Neural progenitor cell (in vitro differentiated cells): ENCODE measurements around the gene PANK4. TPM values are rescaled to one million over a fixed set of nuclear protein-coding genes. Genes with fewer than 3 reads are reported as not detected.

Experiments used
- DNase-seq: peaks from one replicate; pipeline ENCODE4 v3.0.0-alpha.2; 2016; ENCODE audit warnings: low spot score
- H2AFZ ChIP-seq: fragments of 200-600 bp; sonication (generic); replicated peaks from 2 replicates; pipeline ENCODE4 v1.6.1; 2016; ENCODE audit warnings: antibody characterized with exemption
- H3F3A ChIP-seq: fragments of 200-600 bp; sonication (generic); 2 replicates; pipeline ENCODE4 v1.6.1; 2016; ENCODE audit warnings: antibody characterized with exemption, low read depth
- H3K27ac ChIP-seq: fragments of 200-600 bp; sonication (generic); 2 replicates; pipeline ENCODE4 v1.5.1; 2016; ENCODE audit warnings: mild to moderate bottlenecking
- H3K27me3 ChIP-seq: fragments of 200-600 bp; sonication (generic); 2 replicates; pipeline ENCODE4 v1.6.1; 2016; ENCODE audit warnings: mild to moderate bottlenecking, moderate library complexity
- H3K36me3 ChIP-seq: fragments of 200-600 bp; sonication (generic); 2 replicates; pipeline ENCODE4 v1.5.1; 2016
- H3K4me1 ChIP-seq: fragments of 200-600 bp; sonication (generic); 2 replicates; pipeline ENCODE4 v1.6.1; 2016; ENCODE audit warnings: mixed run types
- H3K4me2 ChIP-seq: fragments of 200-600 bp; sonication (generic); 2 replicates; pipeline ENCODE4 v1.6.1; 2016
- H3K4me3 ChIP-seq: fragments of 200-600 bp; sonication (generic); 2 replicates; pipeline ENCODE4 v1.5.1; 2016
- H3K79me2 ChIP-seq: fragments of 200-600 bp; sonication (generic); 2 replicates; pipeline ENCODE4 v1.6.1; 2016; ENCODE audit warnings: low read depth
- H3K9ac ChIP-seq: fragments of 200-600 bp; sonication (generic); 2 replicates; pipeline ENCODE4 v1.6.1; 2016
- H3K9me3 ChIP-seq: fragments of 200-600 bp; sonication (generic); 2 replicates; pipeline ENCODE4 v1.5.1; 2016; ENCODE audit warnings: low read depth
- H4K20me1 ChIP-seq: fragments of 200-600 bp; sonication (generic); 2 replicates; pipeline ENCODE4 v1.6.1; 2016; ENCODE audit warnings: low read depth
- H3K27ac Mint-ChIP-seq: 3 replicates; pipeline ENCODE4 v1.8.0; 2021; ENCODE audit warnings: mixed read lengths
- H3K27me3 Mint-ChIP-seq: 2 replicates; pipeline ENCODE4 v1.8.0; 2022; ENCODE audit warnings: low read depth, mild to moderate bottlenecking, inconsistent platforms, moderate library complexity, mixed read lengths; ENCODE audit not compliant: insufficient read depth
- H3K36me3 Mint-ChIP-seq: 3 replicates; pipeline ENCODE4 v1.8.0; 2021; ENCODE audit warnings: mixed read lengths
- H3K4me1 Mint-ChIP-seq: 3 replicates; pipeline ENCODE4 v1.8.0; 2021; ENCODE audit warnings: mixed read lengths
- H3K4me3 Mint-ChIP-seq: 3 replicates; pipeline ENCODE4 v1.8.0; 2021; ENCODE audit warnings: mild to moderate bottlenecking, moderate library complexity, mixed read lengths
- H3K9me3 Mint-ChIP-seq: 3 replicates; pipeline ENCODE4 v1.8.0; 2020; ENCODE audit warnings: mixed read lengths
- EZH2 ChIP-seq: fragments of 200-600 bp; sonication (generic); IDR thresholded peaks from 2 replicates; pipeline ENCODE4 v1.6.1; 2017; ENCODE audit warnings: antibody characterized with exemption, mild to moderate bottlenecking, moderate library complexity
- EZH2phosphoT487 ChIP-seq: fragments of 200-600 bp; sonication (generic); IDR thresholded peaks from 2 replicates; pipeline ENCODE4 v1.6.1; 2017; ENCODE audit warnings: antibody characterized with exemption
- total RNA-seq: library from RNA; depleted of rRNA; stranded (reverse); fragments of >200 nt; gene quantifications from 2 replicates; pipeline ENCODE4 v1.2.3, GENCODE V29; 2015; ENCODE audit warnings: low replicate concordance
- TF ChIP-seq, protein P1 (sequence below): fragments of 200-600 bp; sonication (generic); IDR thresholded peaks from 2 replicates; pipeline ENCODE4 v1.5.1; 2017; ENCODE audit warnings: antibody characterized with exemption, mild to moderate bottlenecking

The PANK4 gene
- total RNA-seq, 1 donor from 2014 or later: 30.6 TPM

DNA sequence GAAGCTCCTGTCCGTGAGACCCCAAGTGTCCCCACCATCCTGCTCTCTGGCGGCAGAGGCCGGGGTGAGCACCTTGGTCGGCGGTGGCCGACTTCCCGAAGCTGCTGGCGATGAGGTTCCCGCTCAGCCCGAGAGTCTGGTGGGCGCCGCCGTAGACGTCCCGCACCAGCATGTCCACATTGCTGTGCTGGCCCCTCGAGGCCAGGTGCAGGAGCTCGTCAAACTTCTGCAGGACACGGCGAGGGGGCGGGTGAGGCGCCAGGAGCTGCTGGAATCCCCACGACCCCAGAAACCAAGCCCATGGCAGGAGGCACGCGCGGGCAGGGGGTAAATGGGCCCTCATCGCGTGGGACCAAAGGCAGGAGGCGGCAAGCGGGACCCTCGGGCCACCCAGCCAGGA, 6.7 kb downstream of the PANK4 start:
- peaks cover 74% of the 10 kb centered on the region for H4K20me1 ChIP-seq
- no peak overlapping the region for H3K27ac Mint-ChIP-seq
- no peaks in the 10 kb centered on the region for H3K9me3 Mint-ChIP-seq
- peaks cover 2% of the 10 kb centered on the region for H3K27me3 Mint-ChIP-seq
- H3K4me1 ChIP-seq: peaks cover 7% of the 10 kb centered on the region
- peaks cover 31% of the 10 kb centered on the region for H3K79me2 ChIP-seq
- H3K27ac ChIP-seq: no peak overlapping the region
- H3K4me3 Mint-ChIP-seq: no peak overlapping the region
- H3F3A ChIP-seq: no peaks in the 10 kb centered on the region
- no peak overlapping the region for H3K9ac ChIP-seq
- no peaks in the 10 kb centered on the region for H3K36me3 ChIP-seq
- TF ChIP-seq EZH2: no peak
- TF ChIP-seq, protein P1, sequence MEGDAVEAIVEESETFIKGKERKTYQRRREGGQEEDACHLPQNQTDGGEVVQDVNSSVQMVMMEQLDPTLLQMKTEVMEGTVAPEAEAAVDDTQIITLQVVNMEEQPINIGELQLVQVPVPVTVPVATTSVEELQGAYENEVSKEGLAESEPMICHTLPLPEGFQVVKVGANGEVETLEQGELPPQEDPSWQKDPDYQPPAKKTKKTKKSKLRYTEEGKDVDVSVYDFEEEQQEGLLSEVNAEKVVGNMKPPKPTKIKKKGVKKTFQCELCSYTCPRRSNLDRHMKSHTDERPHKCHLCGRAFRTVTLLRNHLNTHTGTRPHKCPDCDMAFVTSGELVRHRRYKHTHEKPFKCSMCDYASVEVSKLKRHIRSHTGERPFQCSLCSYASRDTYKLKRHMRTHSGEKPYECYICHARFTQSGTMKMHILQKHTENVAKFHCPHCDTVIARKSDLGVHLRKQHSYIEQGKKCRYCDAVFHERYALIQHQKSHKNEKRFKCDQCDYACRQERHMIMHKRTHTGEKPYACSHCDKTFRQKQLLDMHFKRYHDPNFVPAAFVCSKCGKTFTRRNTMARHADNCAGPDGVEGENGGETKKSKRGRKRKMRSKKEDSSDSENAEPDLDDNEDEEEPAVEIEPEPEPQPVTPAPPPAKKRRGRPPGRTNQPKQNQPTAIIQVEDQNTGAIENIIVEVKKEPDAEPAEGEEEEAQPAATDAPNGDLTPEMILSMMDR: no peak
- H2AFZ ChIP-seq: no peak overlapping the region
- H3K27me3 ChIP-seq: no peaks in the 10 kb centered on the region
- peaks cover 10% of the 10 kb centered on the region for H3K36me3 Mint-ChIP-seq
- no peaks in the 10 kb centered on the region for H3K9me3 ChIP-seq
- H3K4me3 ChIP-seq: no peak overlapping the region
- H3K4me1 Mint-ChIP-seq: peaks cover 12% of the 10 kb centered on the region
- no peak overlapping the region for H3K4me2 ChIP-seq
- no peak for DNase-seq

DNA sequence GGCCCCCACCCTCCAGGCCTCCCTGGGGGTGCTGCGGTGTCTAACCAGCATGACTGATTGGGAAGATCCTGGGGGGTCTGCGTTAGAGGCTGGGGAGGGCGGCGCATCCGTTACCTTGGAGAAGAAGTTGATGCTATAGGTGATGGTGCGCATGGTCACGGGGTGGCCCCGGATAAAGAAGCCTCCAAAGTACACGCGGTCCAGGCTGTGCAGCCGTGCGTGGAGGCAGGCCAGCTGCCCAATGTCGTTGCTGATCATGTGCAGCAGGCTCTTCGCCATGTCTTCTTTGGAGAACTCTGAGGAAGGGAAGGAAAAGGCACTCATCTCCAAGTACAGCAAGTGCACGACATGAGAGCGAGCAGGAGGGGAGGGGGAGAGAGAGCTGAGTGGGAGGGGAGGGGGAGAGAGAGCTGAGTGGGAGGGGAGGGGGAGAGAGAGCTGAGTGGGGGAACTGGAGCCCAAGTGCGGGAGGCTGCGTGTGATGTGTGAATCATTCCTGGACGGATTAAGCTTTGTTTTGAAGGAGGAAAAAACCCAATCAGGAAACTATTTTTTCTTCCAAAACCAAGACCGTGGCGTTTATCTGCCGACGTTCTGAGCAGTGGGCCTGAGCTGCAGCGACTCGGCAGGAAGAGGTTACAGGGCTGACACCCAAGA, 7.2 kb downstream of the PANK4 start:
- H3F3A ChIP-seq: no peaks in the 10 kb centered on the region
- Mint-ChIP-seq H3K27me3 (peaks cover 2% of the 10 kb centered on the region), H3K4me3 (no peak overlapping the region), H3K27ac (no peak overlapping the region), H3K36me3 (peaks cover 10% of the 10 kb centered on the region), H3K9me3 (no peaks in the 10 kb centered on the region), H3K4me1 (peaks cover 7% of the 10 kb centered on the region)
- no peaks in the 10 kb centered on the region for H3K27me3 ChIP-seq
- H4K20me1 ChIP-seq: peaks cover 68% of the 10 kb centered on the region
- no peak overlapping the region for H2AFZ ChIP-seq
- peaks cover 1% of the 10 kb centered on the region for H3K4me1 ChIP-seq
- H3K4me3 ChIP-seq: no peak overlapping the region
- H3K27ac ChIP-seq: no peak overlapping the region
- H3K9ac ChIP-seq: no peak overlapping the region
- no peak overlapping the region for H3K4me2 ChIP-seq
- no peaks in the 10 kb centered on the region for H3K36me3 ChIP-seq
- H3K9me3 ChIP-seq: no peaks in the 10 kb centered on the region
- no peak for TF ChIP-seq EZH2phosphoT487
- TF ChIP-seq EZH2: no peak
- TF ChIP-seq, protein P1: no peak
- H3K79me2 ChIP-seq: peaks cover 26% of the 10 kb centered on the region
- no peak for DNase-seq

DNA sequence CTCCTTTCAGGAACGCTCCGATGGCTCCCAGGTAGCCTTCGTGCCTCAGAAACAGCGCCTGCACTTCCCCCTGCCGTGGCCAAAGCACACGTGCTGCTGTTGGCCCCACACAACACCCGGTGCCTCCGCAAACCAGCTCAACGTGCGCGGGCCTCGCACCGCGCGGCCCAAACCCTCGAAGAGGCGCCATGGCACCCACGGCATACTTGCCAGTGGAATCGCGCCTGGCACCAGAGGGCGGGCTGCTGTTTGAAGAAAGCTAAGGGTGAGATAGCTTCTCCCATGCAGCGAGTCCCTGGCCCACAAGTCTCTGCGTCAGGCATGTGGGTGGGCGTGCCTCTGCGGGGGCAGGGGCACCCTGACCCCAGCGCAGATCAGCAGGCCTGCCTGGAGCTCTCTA, 7.9 kb downstream of the PANK4 start:
- peaks cover 63% of the 10 kb centered on the region for H4K20me1 ChIP-seq
- peaks cover 4% of the 10 kb centered on the region for H3K27me3 Mint-ChIP-seq

More for the DNA sequence above, 7.9 kb downstream of the PANK4 start:
- Mint-ChIP-seq H3K4me1 (peaks cover 3% of the 10 kb centered on the region), H3K27ac (no peak overlapping the region), H3K4me3 (no peak overlapping the region), H3K36me3 (peaks cover 10% of the 10 kb centered on the region), H3K9me3 (no peaks in the 10 kb centered on the region)
- Histone ChIP-seq H3K4me3 (no peak overlapping the region), H3K4me1 (no peaks in the 10 kb centered on the region), H3F3A (no peaks in the 10 kb centered on the region), H3K27me3 (no peaks in the 10 kb centered on the region), H2AFZ (no peak overlapping the region), H3K79me2 (peaks cover 19% of the 10 kb centered on the region), H3K9me3 (no peaks in the 10 kb centered on the region), H3K36me3 (no peaks in the 10 kb centered on the region), H3K9ac (no peak overlapping the region), H3K27ac (no peak overlapping the region), H3K4me2 (no peak overlapping the region)
- no peak for DNase-seq
- TF ChIP-seq EZH2 (no peak), EZH2phosphoT487 (no peak)
- TF ChIP-seq, protein P1: no peak
